ENCODE measurements around the gene LRRC55. TPM values are rescaled to one million over a fixed set of nuclear protein-coding genes. Genes with fewer than 3 reads are reported as not detected.
"Not testable (repeated sequence)": the region's sequence is repeated elsewhere in the genome, so short reads cannot be mapped to it uniquely, and the experiment has no call there.

LRRC55 gene
- polyA plus RNA-seq, 1 experiment = not detected

DNA sequence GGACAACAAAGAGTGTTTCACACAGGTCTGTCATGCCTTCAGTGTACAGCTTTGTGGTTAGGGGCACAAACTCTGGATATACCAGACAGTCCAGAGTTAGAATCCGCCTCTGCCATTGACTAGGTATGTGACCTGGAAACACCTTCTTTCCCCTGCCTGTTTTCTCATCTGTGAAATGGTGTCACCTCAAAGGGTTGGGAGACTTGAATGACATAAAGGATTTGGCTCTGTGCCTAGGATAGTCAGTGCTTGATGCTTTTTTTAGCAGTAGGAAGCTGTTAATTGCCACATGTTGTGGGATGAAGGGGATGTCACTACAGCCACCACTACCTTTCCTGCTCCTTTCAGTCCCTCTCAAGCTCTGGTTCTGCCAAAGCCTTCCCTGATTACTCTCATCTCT is 17.4 kb upstream of the LRRC55 start:
- Histone ChIP-seq H3K27ac (ENCODE audit: low read depth, low read length) (no peak overlapping the region), H3K27me3 (ENCODE audit: control insufficient read depth, insufficient read depth, low read length) (peaks cover 5% of the 10 kb centered on the region), H3K9me3 (ENCODE audit: control insufficient read depth, insufficient read depth, low read length) (no peaks in the 10 kb centered on the region), H3K4me3 (ENCODE audit: low read depth, low read length) (no peak overlapping the region)
- CTCF ChIA-PET = interaction anchor here (0.5 to 1.5 kb wide), 3 partner anchors 85 to 182 kb away, joined by 3 to 5 read pairs (median 3); no protein-coding TSS in a partner anchor
- TF ChIP-seq, protein P1, sequence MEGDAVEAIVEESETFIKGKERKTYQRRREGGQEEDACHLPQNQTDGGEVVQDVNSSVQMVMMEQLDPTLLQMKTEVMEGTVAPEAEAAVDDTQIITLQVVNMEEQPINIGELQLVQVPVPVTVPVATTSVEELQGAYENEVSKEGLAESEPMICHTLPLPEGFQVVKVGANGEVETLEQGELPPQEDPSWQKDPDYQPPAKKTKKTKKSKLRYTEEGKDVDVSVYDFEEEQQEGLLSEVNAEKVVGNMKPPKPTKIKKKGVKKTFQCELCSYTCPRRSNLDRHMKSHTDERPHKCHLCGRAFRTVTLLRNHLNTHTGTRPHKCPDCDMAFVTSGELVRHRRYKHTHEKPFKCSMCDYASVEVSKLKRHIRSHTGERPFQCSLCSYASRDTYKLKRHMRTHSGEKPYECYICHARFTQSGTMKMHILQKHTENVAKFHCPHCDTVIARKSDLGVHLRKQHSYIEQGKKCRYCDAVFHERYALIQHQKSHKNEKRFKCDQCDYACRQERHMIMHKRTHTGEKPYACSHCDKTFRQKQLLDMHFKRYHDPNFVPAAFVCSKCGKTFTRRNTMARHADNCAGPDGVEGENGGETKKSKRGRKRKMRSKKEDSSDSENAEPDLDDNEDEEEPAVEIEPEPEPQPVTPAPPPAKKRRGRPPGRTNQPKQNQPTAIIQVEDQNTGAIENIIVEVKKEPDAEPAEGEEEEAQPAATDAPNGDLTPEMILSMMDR (IDR thresholded peaks at IDR 0.05; ENCODE audit: low read depth, low read length) = no peak
- POLR2A ChIA-PET = no interaction called here
- DNase-seq (ENCODE audit: low read depth, low spot score) = no peak

DNA sequence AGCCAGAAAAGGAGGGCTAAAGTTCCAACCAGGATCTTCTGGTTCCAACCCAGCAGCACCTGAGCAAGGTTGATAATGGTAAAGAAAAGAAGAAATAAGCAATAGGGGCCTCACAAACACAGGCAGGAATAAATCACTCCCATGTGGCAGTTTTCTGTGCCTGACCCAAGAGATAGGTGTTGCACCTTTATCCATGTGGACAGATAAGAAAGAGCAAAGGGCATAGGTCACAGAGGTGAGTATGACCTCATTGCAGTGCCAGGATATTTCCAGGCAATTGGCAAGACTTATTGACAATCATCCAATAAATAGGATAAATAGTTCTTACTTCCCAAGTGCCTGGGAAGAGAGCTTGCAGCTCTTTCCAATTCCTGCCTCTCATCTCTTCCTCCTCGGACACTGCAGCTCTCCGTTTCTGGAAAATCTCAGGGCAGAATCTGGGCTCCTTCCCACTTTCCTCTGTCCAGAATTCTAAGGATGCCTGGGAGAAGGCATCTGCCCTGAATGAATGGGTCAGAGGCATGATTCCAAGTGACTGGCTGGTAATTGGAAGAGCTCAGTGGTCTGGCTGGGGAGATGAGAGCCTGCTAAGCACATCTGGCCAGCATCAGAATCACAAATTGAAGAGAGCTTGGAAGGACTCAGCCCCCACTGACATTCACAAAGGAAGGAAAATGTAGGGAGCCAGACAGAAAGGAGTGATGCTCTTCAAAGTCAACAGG is 14.5 kb upstream of the LRRC55 start:
- ChIA-PET CTCF (interaction anchor here (1.3 kb wide), 1 partner anchor 82 kb away, joined by 6 read pairs; no protein-coding TSS in a partner anchor), POLR2A (no interaction called here)
- Histone ChIP-seq H3K9me3 (ENCODE audit: control insufficient read depth, insufficient read depth, low read length) (no peaks in the 10 kb centered on the region), H3K27me3 (ENCODE audit: control insufficient read depth, insufficient read depth, low read length) (peaks cover 3% of the 10 kb centered on the region), H3K4me3 (ENCODE audit: low read depth, low read length) (no peak overlapping the region), H3K27ac (ENCODE audit: low read depth, low read length) (no peak overlapping the region)
- TF ChIP-seq, protein P1 (IDR thresholded peaks at IDR 0.05; ENCODE audit: low read depth, low read length) = no peak
- no peak for DNase-seq (ENCODE audit: low read depth, low spot score)

DNA sequence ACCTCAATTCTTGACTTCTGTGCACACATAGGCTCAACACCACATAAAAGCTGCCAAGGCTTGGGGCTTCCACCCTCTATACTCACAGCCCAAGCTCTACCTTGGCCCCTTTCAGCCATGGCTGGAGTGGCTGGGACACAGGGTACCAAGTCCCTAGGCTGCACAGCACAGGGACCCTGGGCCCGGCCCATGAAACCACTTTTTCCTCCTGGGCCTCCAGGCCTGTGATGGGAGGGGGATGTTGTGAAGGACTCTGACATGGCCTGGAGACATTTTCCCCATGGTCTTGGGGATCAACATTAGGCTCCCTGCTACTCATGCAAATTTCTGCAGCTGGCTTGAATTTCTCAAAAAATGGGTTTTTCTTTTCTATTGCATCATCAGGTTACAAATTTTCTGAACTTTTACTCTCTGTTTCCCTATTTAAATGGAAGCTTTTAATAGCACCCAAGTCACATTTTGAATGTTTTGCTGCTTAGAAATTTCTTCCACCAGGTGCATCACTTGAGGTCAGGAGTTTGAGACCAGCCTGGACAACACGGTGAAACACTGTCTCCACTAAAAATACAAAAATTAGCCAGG is 11.9 kb upstream of the LRRC55 start:
- CTCF ChIA-PET = interaction anchor here (1.6 kb wide), 1 partner anchor 80 kb away, joined by 8 read pairs; no protein-coding TSS in a partner anchor
- DNase-seq (ENCODE audit: low read depth, low spot score); H3K9me3 ChIP-seq (ENCODE audit: control insufficient read depth, insufficient read depth, low read length); POLR2A ChIA-PET; H3K27ac ChIP-seq (ENCODE audit: low read depth, low read length); H3K27me3 ChIP-seq (ENCODE audit: control insufficient read depth, insufficient read depth, low read length); H3K4me3 ChIP-seq (ENCODE audit: low read depth, low read length): not testable (repeated sequence)

DNA sequence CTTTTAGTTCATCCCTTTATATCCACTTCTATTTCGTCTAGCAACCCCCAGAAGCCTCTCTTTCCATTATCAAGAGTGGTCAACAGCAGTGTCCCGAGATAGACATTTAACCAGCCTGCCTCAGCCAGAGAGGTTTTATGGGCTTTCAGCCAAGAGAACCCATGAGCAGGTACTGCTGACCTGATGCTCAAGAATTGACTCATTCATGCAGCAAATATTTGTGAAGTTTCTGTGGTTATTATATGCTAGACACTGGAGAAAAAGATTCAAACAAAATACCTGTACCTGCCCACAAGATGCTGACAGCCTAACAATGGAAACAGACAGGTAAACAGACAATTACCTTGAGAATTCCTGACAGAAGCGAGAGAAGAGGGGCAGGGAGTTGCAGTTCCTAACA is 9.7 kb upstream of the LRRC55 start:
- H3K27me3 ChIP-seq (ENCODE audit: control insufficient read depth, insufficient read depth, low read length) = no peaks in the 10 kb centered on the region
- CTCF ChIA-PET = interaction anchor here (1.3 kb wide), 1 partner anchor 77 kb away, joined by 3 read pairs; no protein-coding TSS in a partner anchor
- H3K27ac ChIP-seq (ENCODE audit: low read depth, low read length) = no peak overlapping the region
- H3K9me3 ChIP-seq (ENCODE audit: control insufficient read depth, insufficient read depth, low read length) = no peaks in the 10 kb centered on the region
- POLR2A ChIA-PET = no interaction called here
- TF ChIP-seq, protein P1 (IDR thresholded peaks at IDR 0.05; ENCODE audit: low read depth, low read length) = no peak
- no peak overlapping the region for H3K4me3 ChIP-seq (ENCODE audit: low read depth, low read length)
- no peak for DNase-seq (ENCODE audit: low read depth, low spot score)

DNA sequence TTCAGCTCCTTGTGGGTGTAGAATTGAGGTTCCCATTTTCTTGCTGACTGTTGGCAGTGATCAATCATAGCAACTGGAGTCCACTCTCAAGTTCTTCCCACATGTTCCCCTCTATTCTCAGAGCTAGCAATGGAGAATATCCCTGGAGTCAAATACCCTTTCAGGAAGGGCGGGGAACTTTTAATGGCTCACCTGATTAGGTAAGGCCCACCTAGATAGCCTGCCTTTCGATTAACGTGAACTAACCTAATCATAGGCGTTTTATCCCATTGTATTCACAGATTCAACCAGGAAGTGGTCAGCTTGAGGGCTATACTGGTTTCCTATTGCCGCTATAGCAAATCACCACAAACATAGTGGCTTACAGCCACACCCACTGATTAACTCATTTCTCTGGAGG is 7.1 kb upstream of the LRRC55 start:
- H3K27me3 ChIP-seq (ENCODE audit: control insufficient read depth, insufficient read depth, low read length) = peaks cover 2% of the 10 kb centered on the region
- TF ChIP-seq, protein P1 (IDR thresholded peaks at IDR 0.05; ENCODE audit: low read depth, low read length) = no peak
- no peak overlapping the region for H3K4me3 ChIP-seq (ENCODE audit: low read depth, low read length)
- POLR2A ChIA-PET = no interaction called here
- H3K27ac ChIP-seq (ENCODE audit: low read depth, low read length) = no peak overlapping the region
- no peak for DNase-seq (ENCODE audit: low read depth, low spot score)
- CTCF ChIA-PET = interaction anchor here (1.6 kb wide), 1 partner anchor 75 kb away, joined by 6 read pairs; no protein-coding TSS in a partner anchor
- H3K9me3 ChIP-seq (ENCODE audit: control insufficient read depth, insufficient read depth, low read length) = no peaks in the 10 kb centered on the region
